Measurements from ENCODE around the gene LONRF3.
"Not testable (repeated sequence)": the region's sequence is repeated elsewhere in the genome, so short reads cannot be mapped to it uniquely, and the experiment has no call there.

LONRF3 gene

DNA sequence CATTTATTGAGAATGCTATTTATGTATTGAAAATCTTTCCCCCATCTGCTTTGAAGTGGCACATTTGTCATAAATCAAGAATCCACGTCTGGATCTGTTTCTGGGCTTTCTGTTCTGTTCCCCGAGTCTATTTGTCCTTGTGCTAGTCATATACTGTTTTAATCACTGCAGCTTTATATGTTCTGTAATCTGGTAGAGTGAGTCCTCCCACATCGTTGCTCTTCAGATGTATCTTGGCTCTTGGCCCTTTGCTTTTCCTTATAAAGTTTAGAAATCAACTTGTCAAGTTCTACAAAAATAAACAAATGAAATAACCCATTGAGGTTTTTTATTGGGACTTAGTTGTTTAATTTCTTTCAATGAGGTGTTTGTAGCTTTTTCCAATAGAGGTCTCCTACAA is 29.0 kb downstream of the LONRF3 start:
- TF ChIP-seq JUND (IDR thresholded peaks at IDR 0.05; ENCODE audit: low read depth): no peak
- no peak for DNase-seq (ENCODE audit: low read depth in 1 of 2, low spot score in 1 of 2)
- in situ Hi-C loops (cut with HindIII; ENCODE audit: low pct_unique_long_range_greater_than_20kb, low sequenced_read_pairs): no loop called here

DNA sequence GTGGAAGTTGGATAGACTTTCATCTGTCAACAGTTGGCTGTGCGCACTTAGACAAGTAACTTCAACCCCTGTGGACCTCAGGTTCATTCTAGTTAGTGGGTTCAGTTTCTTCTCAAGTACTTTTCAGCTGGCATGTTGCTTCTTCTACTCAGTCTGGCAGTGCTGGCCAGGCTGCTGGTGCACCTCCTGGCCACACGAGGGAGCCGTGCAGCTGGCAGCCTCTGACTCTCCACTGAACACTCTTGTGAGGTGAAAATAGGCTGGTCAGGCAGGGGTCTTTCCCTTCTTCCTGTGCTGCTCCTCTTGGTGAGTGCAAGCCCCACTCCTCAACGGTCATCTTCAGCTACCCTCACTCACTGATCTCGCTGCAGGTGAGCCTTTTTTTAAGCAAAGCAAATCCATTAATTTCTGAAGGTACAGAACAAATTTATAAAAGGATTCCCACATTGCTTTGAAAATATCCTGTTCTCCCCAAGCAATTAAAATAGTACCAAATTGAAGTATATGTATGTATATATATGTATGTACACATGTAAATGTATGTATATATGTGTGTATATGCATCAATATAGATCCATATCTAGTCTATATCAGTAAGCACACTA is 30.6 kb downstream of the LONRF3 start:
- peak; percentile 3 to 29 for DNase-seq (ENCODE audit: low read depth in 1 of 2, low spot score in 1 of 2)
- no peak for TF ChIP-seq JUND (IDR thresholded peaks at IDR 0.05; ENCODE audit: low read depth)
- in situ Hi-C loops (cut with HindIII; ENCODE audit: low pct_unique_long_range_greater_than_20kb, low sequenced_read_pairs): no loop called here

DNA sequence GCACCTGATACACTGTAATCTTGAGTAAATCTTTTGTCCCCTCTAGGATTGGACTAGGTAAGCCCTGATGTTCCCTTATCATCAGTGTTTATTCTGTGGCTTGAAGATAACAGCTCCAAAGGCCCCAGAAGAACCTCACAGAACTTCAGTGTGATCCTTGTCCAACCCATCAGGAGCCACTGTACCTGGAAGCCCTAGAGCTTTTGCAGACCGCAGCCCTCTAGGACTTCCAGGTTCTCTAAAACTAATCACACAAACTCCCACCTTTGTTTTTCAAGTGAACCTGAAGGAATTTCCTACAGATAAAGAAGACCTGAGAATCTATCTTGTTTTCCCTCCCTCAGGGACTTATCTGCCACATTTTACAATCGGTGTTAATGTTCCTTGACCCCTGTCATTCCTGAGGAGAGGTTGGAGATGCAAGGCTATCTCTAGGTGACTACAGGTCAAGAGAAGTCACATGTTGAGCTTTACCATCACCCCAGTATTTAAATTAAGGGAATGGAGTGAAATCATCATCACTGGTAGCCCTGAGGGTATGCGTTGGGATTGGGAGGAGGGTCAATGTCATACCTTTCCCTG is 32.9 kb downstream of the LONRF3 start:
- DNase-seq (ENCODE audit: low read depth in 1 of 2, low spot score in 1 of 2): no peak
- in situ Hi-C loops (cut with HindIII; ENCODE audit: low pct_unique_long_range_greater_than_20kb, low sequenced_read_pairs): no loop called here
- TF ChIP-seq JUND (IDR thresholded peaks at IDR 0.05; ENCODE audit: low read depth): no peak

DNA sequence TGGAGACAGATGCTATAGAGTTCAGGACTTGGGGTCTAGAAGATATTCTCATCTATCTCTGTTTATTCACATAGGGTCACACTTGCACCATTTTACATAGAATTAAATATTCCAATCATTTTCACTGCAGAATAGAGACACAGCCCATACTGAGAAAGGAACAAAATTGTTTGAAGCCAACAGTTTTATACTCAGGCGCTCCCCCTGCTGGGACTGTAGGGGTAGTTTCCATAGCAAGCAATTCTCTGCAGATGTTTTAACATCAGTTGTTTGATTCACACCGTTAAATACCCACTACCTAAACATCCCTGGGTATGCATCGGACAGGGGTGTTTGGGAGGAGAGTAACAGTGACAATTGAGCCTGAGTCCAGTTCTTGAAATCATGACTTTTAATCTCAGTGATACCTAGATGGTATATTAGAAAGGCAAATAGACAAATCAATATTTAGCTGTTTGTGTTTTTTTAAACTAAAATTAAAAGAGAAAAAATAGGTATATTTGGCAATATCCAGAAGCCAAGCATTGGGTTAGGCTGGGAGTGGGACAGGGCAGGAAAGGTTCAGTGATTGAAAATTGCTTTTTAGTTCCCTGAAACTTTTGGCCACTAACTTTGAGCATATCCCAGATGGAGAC is 33.8 kb downstream of the LONRF3 start:
- no peak for TF ChIP-seq JUND (IDR thresholded peaks at IDR 0.05; ENCODE audit: low read depth)
- in situ Hi-C loops (cut with HindIII; ENCODE audit: low pct_unique_long_range_greater_than_20kb, low sequenced_read_pairs): no loop called here
- peak; percentile 1 to 31 for DNase-seq (ENCODE audit: low read depth in 1 of 2, low spot score in 1 of 2)

DNA sequence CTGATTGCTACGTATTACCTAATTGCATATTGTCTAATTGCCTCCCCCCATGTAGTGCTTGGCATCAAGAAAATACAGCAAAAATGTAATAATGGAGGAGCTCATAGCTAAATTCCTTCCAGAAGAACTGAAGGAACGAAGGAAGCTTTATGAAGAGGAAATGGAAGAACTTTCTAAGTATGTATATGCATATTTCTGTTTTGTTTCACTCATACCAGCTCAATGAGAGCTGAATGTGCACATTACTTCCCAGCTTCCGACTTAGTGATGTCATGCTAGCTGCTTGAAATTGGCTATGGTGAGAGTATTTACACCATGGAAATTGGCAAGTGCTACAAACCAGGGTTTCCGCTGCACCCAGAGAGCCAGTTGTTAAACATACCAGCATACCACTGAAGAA is 34.7 kb downstream of the LONRF3 start:
- no peak for TF ChIP-seq JUND (IDR thresholded peaks at IDR 0.05; ENCODE audit: low read depth)
- in situ Hi-C loops (cut with HindIII; ENCODE audit: low pct_unique_long_range_greater_than_20kb, low sequenced_read_pairs): no loop called here
- no peak for DNase-seq (ENCODE audit: low read depth in 1 of 2, low spot score in 1 of 2)

DNA sequence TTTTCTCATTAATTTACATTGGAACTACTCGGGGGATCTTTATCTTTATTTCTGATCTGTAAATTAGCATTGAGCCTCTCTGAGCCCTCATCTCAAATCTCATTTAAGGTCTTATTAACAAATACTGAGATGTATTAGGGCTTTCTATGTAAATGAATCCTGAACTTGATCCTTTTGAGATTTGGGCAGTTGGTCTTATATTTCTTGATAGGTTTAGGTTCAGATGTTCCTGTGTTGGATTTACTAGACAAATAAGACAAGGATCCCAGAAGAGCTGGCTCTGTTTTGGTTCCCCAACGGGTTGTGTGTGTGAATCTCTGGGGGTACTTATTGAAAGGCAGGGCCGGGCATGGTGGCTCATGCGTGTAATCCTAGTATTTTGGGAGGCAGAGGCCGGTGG is 36.1 kb downstream of the LONRF3 start:
- TF ChIP-seq JUND (IDR thresholded peaks at IDR 0.05; ENCODE audit: low read depth): no peak
- in situ Hi-C loops (cut with HindIII; ENCODE audit: low pct_unique_long_range_greater_than_20kb, low sequenced_read_pairs): no loop called here
- DNase-seq (ENCODE audit: low read depth in 1 of 2, low spot score in 1 of 2): no peak

DNA sequence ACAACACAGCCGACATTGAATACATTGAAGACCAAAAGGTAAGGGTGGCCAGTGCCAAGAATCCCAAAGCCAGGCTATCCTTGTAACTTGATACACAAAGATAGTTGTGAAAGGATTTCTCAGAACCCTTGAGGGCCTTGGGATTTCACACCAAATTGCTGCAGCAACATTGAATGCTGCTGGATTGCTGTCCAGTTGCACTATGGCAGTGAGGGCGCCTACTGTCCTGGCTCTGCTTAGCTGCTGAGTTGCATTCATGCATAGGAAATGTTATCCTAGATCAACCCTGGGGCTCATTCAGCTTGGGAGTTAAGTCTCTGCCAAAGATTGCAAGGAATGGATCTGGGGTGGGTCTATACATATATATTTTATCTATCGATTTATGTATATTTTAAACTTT is 38.7 kb downstream of the LONRF3 start:
- peak in 1 of 2 experiments; percentile 25 for DNase-seq (ENCODE audit: low read depth in 1 of 2, low spot score in 1 of 2)
- in situ Hi-C loops (cut with HindIII; ENCODE audit: low pct_unique_long_range_greater_than_20kb, low sequenced_read_pairs): no loop called here
- no peak for TF ChIP-seq JUND (IDR thresholded peaks at IDR 0.05; ENCODE audit: low read depth)

DNA sequence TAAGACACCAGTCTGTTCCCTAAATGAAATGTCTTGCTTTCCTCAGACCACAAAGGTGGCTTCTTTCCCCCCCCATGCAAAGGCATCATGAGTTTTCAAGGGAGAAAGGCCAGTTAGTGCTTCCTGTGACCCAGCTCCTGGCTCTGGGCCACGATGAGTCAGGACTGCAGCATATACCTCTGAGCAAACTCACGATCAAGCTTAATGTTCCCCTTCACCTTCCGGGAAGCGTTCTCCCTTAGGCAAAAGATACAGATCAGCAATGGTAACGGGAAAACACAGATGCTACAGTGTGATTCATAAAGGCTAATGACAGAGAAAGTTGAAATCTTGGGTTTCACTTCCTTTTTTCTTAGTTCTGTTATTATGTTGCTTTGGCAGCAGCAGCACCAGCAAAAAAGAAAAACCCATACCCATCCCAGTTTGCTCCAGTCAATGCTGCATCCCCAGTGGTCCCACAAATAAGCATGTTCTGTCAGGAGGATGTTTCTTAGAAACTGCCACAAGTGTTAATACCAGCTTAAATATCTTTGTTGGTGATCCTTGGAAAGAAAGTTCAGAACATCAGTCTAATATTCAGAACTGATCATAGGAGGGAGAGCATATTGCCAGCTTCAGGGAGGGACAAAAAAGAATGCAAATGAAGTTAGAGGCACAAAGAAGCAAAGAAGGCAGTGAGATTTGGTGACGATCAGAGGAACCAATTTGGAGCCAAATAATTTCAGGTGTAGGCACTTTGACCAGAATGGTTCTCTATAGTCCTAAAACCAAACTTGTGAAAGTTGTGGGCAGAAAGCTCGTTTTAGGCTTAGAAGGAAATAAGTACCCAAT is 41.2 kb downstream of the LONRF3 start:
- TF ChIP-seq JUND (IDR thresholded peaks at IDR 0.05; ENCODE audit: low read depth): peak; percentile 21; the same call in 1 of the 2 replicates
- peak in 1 of 2 experiments; percentile 47 for DNase-seq (ENCODE audit: low read depth in 1 of 2, low spot score in 1 of 2)

DNA sequence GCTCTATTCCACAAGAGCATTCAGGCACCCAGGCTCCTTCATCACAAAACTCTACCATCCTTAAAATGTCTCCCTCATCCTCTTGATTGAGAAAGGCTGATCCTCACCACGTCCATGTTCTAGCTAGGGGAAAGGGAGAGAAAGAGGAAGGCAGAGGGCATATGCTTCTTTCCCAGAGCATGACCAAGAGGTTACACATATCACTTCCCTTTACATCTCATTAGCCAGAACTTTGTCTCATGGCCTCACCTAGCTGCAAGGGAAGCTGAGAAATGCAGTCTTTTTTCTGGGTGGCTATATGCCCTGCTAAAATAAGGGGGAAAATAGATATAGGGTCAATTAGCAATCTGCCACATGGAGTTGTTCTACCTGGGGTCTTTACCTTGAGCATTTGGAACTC is 42.7 kb downstream of the LONRF3 start:
- no peak for DNase-seq (ENCODE audit: low read depth in 1 of 2, low spot score in 1 of 2)
- in situ Hi-C loops (cut with HindIII; ENCODE audit: low pct_unique_long_range_greater_than_20kb, low sequenced_read_pairs): no loop called here
- no peak for TF ChIP-seq JUND (IDR thresholded peaks at IDR 0.05; ENCODE audit: low read depth)

More for the DNA sequence above, 41.2 kb downstream of the LONRF3 start:
- in situ Hi-C loops (cut with HindIII; ENCODE audit: low pct_unique_long_range_greater_than_20kb, low sequenced_read_pairs): no loop called here

DNA sequence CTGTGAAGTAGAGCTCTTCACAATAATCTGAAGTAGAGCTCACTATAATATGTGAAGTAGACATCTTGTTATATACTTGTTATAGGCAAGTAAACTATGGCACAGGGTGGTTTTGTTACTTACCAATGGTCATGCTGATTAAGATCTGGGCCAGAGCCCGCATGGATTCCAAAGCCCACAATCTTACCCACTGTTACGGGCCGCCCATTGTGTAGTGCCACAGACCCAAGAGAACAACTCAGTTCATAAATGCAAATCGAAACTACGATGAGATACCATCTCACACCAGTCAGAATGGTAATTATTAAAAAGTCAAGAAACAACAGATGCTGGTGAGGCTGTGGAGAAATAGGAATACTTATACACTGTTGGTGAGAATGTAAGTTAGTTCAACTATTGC is 51.5 kb downstream of the LONRF3 start:
- DNase-seq (ENCODE audit: low read depth in 1 of 2, low spot score in 1 of 2): no peak
- TF ChIP-seq JUND (IDR thresholded peaks at IDR 0.05; ENCODE audit: low read depth): no peak
- in situ Hi-C loops (cut with HindIII; ENCODE audit: low pct_unique_long_range_greater_than_20kb, low sequenced_read_pairs): no loop called here

DNA sequence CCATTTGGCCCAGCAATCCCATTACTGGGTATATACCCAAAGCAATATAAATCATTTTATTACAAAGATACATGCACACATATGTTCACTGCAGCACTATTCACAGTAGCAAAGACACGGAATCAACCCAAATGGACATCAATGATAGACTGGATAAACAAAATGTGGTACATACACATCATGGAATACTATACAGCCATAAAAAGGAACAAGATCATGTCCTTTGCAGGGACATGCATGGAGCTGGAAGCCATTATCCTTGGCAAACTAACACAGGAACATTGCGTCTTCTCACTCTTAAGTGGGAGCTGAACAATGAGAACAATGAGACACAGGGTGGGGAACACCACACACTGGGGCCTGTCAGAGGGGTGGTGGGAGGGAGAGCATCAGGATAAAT is 51.9 kb downstream of the LONRF3 start:
- DNase-seq (ENCODE audit: low read depth in 1 of 2, low spot score in 1 of 2): not testable (repeated sequence)

DNA sequence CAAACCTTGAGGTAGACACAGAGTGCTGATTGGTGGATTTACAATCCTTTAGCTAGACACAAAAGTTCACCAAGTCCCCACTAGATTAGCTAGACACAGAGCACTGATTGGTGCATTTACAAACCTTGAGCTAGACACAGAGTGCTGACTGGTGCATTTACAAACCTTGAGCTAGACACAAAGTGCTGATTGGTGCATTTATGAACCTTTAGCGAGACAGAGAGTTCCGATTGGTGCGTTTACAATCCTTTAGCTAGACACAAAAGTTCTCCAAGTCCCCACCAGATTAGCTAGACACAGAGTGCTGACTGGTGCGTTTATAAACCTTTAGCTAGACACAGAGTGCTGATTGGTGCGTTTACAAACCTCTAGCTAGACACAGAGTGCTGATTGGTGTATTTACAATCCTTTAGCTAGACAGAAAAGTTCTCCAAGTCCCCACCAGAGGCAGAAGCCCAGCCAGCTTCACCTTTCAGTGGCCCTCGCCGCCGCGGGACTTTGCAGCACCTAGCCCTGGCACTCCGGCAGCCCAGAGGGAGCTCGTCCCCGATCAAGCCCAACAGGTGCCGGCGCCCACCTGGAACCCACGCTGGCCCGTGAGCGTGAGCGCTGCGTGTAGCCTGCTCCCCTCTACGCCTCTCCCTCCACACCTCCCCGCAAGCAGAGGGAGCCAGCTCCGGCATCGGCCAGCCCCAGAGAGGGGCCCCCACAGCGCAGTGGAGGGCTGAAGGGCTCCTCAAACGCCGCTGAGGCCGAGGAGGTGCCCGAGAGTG is 53.7 kb downstream of the LONRF3 start:
- DNase-seq (ENCODE audit: low read depth in 1 of 2, low spot score in 1 of 2); in situ Hi-C loops (cut with HindIII; ENCODE audit: low pct_unique_long_range_greater_than_20kb, low sequenced_read_pairs): not testable (repeated sequence)

More for the DNA sequence above, 51.9 kb downstream of the LONRF3 start:
- in situ Hi-C loops (cut with HindIII; ENCODE audit: low pct_unique_long_range_greater_than_20kb, low sequenced_read_pairs): not testable (repeated sequence)

All from T47D (cell line).